Measurements from ENCODE around the gene ANXA6.
A peak's percentile ranks its signal among the peaks of the same experiment; 100 is the strongest.

Gene ANXA6

DNA sequence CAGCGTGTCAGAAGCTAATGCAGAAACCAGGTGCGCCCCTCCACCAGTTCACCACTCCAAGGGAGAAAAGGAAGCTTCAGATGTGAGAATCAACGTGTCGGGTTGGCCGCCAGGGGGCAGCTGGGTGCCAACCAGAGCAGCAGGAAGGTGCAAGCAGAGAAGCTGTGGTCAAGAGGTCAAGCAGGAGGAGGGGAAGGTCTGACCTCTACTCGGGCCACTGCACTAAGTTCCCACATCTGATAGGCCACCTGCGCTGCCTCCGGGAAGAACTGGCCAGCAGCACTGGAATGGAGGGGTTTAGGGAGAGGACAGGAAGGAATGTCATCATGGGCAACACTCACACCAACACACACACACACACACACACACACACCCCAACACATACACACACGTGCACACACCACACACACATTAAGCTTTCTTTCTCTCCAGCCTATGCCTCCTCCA lies 31.4 kb downstream of the ANXA6 start:
- DNase-seq = peak; percentile 88

DNA sequence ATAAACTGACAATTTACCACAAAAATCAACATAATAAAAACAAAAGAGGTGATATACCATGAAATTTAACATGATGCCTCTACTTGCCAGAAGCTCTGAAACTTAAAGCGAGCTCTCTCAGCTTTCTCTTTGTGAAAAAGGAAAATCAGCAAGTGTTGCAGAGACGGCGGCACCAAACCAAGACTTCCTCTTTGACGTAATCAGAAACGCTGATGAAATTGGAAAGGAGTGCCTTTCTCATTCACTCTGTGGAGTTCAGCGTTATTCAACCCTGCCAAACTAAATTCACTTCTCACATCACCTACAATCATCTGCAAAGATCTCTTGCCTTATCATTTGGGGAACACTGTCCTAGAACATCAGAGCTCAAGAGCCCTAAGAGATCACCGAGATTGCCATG lies 32.2 kb downstream of the ANXA6 start:
- no peak for DNase-seq

DNA sequence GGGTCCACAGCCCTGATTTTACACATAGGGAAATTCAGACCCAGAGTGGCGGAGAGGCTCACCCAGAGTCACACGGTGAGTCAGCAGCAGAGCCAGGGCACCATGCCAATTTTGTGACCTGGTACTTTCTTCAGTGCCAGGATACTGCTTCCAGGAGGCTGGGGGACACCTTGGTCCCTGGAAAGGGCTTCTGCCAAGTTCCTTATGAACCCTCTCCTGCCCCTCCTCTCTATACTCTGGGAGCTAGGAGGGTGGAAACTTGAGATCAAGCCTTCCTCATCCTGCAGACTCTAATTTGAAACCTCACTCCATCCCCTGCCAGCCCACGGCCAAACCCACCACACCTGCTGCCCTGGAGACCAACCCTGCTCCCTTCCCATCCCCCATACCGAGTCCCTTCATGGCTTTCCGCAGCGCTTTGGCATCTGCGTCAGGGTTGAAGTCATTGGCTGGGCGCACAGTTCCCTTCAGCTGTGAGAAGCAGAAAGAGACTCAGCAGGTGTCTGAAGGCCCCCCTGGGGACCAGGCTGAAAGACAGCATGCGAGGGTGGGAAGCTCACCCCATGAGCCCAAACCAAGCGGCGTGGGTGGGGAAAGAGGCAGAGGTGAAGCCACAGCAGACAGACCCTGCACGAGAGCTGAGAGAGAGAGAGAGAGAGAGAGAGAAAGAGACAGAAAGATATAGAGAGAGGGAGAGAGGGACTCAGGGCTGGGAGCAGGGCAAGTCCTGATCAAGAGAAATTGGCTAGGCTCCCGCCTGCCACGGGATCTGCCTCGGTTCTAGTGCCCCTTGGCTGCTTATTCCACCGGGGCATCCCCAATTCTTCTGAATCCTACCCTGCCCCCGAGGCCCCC lies 33.5 kb downstream of the ANXA6 start:
- peak; percentile 86 for DNase-seq

DNA sequence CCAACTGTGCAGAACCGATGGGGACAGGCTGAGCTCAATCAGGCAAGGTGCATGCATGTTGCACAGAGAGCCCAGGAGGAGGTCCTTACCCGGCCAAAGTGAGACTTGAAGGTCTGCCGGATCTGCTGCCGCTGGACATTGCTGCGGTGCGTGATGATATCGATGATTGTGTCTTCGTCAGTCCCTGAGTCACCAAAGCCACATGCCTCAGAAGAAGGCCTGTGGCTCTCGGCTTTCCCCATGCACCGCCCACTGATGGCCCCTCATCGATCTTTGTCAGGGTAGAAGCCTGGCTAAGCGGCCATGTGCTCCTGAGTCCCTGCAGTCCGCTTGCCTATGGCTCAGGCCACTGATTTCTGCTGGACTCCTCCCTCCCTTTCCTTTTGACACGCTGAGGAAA lies 34.8 kb downstream of the ANXA6 start:
- DNase-seq = no peak

DNA sequence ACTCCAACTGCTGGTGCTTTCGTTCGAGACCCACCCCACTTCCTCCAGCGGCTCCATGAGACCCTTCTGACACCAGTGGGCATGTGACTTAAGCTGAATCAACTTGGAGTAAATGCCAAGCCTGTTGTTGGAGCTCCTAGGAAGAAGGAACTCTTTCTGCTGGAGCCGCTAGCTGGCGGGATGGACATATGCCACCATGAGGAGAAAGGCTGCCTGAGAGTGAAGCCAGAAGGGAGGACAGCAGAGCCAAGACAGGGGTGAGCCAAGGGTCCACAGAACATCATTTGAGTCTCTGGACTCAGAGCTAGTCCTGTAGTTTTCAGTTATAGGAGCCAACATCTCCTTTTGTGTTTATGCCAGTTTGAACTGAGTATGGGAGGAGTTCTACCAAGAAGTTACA lies 35.9 kb downstream of the ANXA6 start:
- DNase-seq = no peak

DNA sequence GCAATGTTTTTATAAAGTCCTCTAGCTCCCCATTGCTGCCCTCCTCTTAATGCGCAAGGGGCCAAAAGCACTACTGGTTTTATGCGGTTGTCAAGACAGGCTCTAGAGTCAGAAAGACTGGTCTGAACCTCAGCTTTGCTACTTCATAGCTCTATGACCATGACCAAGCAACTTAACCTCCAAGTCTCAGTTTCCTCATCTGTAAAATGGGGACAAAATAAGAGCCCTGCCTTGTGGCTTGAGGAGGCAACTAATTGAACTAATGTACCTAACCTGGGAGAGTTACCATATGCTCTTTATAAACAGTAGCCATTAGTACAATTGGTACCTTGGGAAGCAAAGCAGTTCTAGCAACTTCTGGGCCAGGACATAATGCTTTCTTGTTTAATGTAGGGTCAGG lies 36.5 kb downstream of the ANXA6 start:
- no peak for DNase-seq

DNA sequence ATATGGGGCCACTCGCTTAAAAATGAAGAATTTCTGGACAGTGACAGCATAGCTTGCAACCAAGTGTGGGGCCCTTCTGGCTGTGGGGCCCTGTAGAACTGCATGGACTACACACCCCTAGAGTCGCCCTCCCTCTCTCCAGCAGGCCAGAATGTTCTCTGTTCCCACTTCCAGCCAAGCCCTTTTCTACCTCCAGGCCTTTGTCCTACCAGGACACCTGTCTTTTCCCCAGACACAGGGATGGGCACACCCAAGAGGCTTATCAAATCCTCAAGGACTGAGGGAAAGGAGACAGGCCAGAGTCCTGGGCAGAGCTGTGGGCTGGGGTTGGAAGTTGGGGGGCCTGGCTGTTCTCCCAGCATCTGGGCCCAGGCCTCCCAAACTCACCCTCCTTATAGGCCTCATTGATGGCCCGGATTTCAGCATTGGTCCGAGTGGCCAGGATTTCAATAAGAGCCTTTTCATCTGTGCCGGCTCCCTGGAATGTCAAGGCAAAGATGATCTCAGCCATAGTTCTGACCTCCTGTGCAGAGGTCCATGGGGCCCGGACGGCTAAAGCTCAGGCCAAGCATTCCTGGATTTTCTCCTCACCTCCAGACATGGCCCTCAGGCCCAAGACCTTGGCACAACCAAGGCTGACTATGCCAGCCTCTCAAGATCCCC lies 38.5 kb downstream of the ANXA6 start:
- DNase-seq = no peak

DNA sequence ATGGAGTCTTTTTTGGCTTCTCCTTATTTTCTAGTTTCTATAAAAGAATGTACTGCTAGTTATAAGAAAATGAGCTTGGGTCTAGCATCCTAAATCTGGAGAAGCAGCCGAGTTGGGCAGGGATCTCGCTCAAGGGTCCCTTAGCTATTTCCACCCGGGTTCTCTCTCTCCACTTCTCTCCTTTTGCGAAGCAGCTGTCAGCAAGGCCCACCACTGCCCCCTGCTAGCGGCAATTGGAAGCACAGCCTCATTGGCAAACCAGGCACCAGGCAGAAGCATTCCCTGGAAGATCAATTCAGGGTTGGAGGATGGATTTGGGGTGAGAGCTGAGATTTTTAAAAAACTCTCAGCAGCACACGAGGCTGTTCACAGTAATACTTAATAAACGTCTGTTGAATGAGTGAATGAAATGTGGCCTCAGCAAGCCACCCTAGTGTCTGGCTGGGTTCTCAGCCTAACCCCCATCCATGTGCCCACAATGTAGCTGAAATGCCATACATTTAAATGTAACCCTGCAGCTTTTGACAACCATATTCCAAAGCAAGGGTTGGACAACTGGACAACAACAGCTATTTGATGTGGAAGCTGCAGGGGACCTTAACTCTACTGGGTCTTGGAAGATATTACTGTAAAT lies 42.2 kb downstream of the ANXA6 start:
- DNase-seq = peak; percentile 90

DNA sequence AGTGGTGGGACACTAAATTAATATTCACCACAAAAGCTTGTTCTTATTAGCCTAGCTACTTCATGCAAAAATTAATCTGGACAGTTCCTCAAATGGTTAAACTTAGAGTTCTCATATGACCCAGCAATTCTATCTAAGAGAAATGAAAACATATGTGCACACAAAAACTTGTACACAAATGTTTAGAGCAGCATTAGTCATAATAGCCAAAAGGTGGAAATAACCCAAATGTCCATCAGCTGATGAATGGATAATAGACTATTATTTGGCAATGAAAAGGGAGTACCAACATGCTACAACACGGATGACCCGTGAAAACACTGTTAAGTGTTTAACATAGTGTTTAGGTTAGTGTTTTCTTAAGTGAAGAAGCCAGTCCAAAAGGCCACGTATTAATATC lies 43.9 kb downstream of the ANXA6 start:
- no peak for DNase-seq

DNA sequence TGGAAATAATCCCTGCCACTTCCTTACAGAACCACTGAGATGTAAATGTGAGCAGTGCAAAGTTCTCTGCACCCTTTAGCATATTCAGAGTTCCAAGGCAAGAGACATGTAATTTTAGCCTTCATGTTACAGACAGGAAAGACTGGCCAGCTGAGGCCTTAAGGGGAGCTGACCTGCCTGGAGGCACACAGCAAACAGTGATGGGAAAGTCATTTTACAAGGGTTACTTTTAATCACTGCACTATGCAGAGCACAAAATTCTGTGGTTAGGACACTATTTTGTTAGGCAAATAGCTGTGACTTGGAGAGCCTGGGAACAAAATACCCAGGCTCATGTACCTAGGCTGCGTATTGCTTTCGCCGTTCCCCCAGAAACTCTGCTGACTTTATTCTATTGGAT lies 46.6 kb downstream of the ANXA6 start:
- DNase-seq = no peak

DNA sequence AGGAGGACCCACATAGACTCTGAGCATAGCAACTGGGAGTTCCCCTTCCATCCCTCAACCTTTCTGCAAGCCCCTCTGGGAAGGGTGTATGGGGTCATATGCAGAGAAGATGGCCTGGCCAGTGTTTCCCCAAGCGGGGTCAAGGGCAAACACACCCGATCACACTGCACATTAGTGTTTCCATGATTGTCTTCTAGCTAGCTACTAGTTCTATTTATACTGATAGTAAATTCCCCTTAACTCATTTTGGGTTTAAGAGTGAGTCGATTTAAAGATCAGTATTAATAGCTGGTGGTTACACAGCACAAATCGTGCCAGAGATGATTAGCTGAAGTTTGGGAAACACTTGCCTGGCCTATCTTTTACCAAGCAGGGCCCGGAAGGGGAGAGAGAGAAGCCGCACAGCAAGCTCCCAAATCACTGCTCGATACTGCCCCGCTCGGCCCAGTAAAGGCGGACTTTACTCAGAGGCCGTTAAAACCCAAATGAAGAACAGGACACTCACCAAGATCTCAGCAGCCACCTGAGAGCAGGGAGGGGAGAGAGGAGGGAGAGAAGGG lies 47.4 kb downstream of the ANXA6 start:
- DNase-seq = no peak

DNA sequence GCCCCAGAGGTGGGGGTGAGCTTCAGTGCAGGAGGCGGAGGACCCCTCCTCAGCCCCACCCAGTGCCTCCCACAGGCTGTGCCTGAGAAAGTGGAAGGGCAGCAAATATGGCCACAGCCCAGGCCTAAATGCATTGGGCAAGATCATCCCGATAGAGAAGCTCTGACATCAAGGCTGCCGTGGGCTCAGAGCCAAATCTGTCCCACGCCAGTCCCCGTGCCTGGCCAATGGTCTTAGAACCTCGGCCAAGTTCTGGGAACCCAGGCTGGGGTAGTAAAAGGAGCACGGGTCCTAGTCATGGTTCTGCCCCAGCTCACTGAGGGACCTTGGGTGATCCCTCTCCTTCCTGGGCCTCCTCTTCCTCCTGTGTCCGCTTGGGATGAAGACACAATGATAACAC lies 49.0 kb downstream of the ANXA6 start:
- no peak for DNase-seq

DNA sequence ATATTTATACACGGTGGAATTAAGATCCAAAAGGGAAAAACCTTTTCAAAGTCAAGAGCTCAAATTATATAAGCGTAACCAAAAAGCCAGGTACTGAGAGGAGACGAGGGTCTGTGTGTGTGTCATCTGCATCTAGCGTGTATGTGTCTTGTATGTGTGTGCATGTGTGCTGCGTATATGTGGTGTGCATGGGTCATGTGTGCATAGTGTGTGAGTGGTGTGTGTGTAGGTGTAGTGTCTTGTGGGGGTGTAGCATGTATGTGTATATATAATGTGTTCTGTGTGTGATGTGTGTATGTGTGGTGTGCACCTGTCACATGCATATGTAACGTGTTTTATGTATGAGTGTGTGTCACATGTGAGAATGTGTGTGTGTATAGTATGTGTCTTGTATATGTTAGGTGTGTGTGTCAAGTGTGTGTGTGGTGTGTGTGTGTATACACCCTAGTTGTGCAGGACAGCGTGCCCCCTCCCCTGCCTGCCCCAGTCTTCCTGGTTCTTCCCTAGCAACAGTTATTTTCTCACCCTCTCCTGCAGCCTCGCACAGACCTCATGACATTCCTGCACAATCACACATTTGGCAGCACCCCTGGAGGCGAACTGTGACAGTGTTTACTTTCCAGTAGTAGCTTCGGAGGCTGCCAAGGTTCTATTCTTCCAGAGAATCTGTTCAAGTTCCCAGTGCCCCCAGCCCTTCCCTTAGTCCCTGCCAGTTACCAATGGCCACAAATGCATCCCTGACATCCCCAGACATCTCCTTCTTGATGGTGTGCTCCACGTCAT lies 49.6 kb downstream of the ANXA6 start:
- DNase-seq = no peak

DNA sequence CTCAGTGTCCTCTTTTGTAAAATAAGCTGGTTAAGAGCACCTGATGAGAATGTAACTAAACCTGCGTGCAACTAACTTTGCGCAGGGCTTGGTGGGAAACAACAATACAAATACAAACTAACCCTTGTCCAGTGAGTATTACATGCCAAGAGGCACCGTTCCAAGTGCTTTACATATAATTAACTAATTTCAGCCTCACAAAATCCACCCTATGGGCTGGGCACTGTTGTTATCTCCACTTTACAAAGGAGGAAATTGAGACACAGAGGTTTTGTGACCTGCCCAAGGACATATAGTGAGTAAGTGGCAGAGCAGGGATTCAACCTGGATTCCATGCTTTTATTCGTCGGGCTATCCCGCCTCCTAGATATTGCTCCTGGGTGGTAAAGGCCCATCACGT lies 50.5 kb downstream of the ANXA6 start:
- DNase-seq = no peak

DNA sequence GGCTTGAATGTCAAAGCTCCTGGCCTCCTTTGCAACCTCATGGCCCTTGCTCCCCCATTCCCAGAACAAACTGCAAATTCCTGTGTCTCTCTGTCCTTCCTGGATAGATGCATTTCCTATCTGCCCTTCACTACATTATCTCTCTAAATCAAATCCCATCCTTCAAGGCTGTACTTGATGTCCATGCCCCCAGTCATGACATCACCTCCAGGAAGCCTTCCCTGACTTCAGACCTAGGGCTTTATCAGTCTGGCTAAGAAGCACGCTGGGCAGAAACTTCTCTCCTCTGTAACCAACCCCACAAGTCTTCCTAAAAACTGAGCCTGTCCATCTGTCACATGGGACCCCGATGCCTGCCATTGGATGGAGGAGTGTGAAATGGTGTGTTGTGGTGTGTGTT lies 51.1 kb downstream of the ANXA6 start:
- no peak for DNase-seq

DNA sequence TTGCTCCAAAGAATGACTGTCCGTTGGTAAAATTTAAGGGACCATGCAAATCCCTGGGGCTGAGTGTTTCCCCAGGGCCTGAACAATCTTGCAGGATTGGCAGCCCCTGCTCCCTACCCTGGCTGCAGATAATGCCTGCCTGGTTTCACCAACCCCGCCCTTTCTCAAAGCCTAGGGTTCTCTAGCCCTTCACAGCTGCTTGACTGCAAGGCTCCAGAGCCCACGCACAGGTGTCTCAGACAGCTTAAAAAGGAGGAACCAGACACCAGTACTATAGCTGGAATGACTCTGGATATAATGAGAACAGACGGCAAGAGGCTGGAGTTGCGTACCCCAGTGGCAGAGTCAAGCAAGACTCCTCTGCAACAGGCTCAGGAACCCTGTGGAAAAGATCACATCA lies 51.5 kb downstream of the ANXA6 start:
- no peak for DNase-seq

DNA sequence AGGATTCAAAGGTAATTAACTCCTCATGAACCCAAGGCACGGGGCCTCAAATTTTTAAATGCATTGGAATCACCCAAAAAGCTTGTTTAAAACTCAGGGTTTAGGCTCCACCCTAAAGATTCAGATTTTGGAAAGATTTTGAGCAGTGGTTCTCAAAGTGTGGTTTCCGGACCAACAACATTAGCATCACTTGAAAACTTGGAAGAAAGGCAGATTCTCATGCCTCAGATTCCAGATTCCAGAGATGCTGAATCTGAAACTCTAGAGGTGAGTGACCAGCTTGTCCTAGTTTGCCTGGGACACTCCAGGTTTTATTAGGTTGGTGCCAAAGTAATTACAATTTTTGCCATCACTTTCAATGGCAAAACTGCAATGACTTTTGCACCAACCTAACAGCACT lies 52.0 kb downstream of the ANXA6 start:
- no peak for DNase-seq

DNA sequence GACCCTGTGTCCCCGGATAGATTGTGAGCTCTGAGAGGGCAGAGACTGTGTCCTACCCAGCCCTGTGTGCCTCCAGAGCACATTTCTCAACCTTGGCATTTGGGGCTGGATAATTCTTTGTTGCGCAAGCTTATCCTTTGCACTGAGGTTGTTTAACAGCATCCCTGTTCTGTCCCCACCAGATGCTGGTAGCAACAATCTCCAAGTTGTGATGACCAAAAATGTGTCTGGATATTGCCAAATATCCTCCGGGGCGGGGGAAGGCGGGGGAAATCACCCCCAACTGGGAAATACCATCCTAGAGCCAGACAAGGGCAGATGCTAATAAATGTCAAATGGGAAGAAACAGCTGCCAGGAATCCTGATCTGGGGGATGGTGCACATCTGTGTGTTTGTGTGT lies 52.8 kb downstream of the ANXA6 start:
- DNase-seq = no peak

DNA sequence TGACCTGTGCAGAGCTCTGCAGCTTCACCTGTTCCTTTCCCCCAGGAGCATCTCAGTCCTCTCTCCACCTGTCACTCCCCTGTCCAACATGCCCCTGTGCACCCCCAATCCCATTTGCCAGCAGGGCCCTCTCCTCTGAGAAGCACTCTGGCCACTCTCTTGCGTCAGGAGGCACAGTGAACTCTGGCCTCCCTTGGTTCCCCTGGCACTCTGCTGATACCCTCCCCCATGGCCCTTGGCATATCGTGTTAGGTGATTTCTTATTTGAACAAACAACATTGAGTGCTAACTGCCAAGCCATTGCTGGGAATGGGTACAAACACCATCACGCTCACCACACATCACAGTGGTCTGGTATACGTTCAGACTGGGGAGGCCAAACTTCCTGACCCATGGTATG lies 55.8 kb downstream of the ANXA6 start:
- no peak for DNase-seq

DNA sequence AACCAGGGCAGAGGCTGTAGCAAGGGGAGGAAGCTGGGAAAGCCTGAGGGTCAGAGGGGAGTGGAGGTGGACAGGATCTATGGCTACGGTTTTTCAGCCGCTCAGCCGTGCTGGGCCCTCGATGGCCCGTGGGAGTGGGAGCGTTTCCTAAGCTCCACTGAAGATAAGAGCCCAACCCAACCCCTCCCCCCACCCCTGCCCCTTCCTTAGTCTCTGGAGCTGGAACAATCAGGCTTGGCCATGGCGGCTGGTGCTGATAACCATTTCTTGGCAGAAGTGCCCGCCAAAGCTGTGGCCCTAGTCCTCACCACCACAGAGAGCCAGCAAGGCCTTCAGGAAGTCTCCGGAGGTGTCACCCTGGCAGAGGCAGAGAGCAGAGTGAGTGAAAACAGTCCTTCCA lies 56.4 kb downstream of the ANXA6 start:
- DNase-seq = no peak

DNA sequence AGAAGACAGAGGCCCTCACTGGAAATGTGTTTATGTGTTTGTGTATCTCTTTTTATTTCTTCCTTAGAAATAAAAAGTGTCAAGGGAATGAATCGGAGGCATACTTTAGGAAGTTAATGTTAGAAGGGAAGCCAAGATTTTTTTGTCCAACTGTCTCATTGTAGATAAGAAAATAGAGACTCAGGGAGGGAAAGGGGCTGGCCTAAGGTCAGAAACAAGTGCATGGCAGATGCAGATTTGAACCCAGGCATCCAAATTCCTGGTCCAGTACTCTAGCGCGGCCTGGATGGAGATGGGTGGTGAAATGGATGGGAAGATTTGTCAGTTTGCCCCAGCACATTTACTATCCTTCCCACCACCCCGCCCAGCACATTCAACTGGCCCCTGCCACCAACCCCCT lies 56.9 kb downstream of the ANXA6 start:
- DNase-seq = no peak

DNA sequence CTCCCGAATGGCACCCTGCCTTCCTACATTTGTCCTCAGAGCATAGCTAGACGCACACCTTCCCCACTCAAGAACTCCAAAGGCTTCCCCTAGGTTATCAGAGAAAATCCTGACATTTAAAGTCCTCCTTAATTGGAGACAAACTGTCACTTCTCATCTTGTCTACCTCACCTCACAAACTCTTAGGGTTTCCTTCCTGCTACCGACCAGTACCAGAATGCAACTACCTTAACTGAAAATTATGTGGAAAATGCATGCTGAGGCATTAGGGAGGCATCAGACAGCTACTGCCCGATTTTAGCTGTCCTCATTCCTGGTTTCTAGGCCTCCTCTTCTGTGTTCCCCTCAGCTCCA lies 58.8 kb downstream of the ANXA6 start:
- no peak for DNase-seq

All from activated CD8-positive, alpha-beta memory T cell treated with anti-CD3 and anti-CD28 coated beads for 24 hours (primary cell).